HUDEP-2 (cell line): ENCODE data around the gene TBC1D30.

Experiments used
- DNase-seq, 76 experiments: peaks; one replicate each; lab custom pipeline; 2025; ENCODE audit not compliant: unreplicated experiment in 76 of 76; lab: John Stamatoyannopoulos, UW

Gene TBC1D30

DNA sequence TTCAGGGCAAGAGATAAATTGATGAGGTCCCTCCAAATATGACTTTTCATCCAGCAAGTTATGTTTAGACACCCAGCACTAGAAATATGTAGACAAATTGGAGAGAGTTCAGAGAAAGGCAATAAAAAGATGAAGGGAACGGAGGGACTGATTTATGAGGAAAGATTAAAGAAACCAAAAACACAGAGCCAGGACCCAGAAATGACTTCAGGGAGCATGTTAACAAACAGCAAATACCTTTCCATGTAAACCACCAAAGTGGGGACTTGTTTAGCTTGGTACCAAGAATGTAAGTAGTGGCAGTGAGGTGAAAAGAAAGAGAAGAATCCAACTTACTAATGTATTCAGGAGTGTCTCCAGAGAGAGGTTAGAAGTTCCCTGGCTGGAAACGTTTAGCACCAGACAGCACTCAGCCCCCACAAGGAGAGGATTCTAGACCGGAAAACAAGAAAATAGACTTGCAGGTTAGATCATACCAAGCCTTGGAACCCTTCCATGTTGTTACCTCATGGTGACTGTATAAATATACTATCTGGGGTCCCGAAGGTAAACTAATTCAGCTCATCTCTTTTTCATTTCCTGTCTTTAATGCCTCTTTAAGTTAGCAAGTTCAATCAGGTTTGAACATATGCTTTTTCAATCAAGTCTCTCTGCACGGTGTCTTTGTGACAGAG lies 79.2 kb downstream of the TBC1D30 start:
- DNase-seq = no peak

DNA sequence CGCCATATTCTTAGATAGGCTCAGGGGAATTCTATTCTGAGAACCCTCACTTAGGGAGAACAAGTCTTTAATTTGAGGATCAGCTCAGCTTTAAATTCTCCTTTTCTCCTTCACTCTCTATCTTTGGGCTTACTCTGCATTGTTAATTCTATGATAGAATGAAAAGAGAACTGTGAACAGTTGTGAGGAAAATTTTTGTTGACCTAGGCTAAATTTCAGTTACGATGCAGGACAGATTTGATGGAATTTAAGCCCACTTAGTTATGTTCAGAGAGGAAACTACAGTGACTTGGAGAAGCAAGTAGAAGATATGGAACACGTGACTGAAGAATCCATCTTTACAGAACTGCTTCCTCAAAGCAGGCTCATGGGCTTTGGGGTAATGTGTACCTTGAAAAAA lies 82.7 kb downstream of the TBC1D30 start:
- DNase-seq = no peak

DNA sequence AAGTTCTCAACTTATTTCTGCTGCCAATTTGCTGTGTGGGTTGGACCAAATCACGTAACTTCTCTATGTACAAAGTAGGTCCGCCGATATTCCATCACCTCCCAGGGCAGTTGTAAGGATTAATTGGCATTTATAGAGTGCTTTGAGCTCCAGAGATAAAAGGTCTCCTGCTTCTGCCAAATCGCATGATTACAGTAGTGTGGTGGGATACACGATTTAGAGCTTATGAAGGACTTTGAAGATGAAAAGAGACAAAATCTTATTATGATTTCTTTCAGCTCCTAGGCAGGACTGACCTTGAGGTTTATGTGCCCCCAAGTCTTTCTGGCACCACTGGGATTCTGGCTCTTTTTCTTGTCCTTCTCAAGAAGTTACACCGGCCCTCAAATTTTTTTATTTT lies 84.7 kb downstream of the TBC1D30 start:
- no peak for DNase-seq

DNA sequence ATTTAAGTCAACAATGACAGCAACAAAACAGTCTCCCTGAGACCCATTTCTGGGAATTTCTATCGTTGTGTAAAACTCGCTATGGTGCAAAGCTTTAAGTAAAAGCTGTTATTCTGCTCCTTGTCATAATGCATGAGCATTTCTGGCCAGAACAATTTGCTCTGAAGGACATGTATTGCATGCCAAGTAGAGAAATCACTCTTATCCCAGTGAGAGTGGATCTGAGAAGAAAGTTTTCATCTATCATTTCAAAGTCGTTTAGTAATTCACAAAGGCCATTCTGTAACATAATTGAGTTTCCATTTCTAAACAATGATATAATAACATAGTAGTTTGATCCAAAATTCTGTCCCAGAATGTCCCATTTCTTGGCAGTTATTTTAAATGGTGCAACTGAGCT lies 86.6 kb downstream of the TBC1D30 start:
- DNase-seq = no peak

DNA sequence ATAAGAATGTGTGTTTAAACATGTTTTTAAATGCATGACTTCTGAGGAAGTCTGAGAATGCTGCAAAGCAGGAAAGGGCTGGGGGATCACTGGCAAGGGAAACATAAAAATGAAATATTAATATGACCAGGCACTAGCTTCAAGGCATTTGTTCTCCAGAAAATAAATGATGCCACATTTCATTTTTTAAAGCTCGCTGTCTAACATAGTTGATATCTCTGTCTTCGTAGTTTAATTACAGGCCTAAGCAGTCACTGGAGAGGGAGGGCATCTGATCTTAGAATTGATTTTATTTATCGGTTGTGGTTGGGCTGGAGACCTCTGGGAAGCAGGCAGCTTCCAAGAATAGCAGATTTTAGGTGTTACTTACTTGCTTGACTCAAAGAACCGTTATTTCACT lies 87.5 kb downstream of the TBC1D30 start:
- DNase-seq = no peak

DNA sequence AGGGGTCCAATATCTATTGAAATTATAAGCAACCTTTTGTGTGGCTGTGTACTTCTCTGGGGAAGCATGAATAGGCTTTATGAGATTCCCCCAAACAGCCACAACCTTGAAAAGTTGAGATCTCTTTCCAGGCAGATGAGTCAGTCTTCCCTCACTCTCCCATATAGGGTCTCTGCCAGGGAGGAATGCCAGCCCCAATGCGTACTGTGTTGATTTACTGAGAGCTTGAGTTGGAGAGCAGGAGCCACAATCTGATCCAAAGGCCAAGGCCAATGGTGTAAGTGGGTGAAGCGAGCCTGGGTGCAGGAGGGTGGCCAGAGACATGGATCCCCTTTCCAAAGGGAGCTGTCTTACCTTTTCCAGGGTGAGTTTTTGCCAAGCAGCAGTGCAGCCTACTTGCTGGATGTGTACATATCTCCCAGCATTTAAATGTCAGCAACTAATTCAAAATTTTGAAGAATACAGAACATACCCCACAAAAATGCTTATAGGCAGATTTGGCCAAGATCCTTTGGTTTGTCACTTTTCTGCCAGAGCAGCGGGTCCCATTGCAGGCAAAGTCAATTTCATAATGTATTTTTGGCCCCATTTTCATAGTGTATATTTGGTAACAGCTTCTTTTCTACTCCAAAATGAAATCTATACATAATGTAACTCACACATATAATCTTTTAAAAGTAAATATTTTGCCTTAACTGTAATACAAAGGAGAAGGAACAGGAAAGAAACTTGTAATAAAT lies 88.2 kb downstream of the TBC1D30 start:
- DNase-seq = no peak

DNA sequence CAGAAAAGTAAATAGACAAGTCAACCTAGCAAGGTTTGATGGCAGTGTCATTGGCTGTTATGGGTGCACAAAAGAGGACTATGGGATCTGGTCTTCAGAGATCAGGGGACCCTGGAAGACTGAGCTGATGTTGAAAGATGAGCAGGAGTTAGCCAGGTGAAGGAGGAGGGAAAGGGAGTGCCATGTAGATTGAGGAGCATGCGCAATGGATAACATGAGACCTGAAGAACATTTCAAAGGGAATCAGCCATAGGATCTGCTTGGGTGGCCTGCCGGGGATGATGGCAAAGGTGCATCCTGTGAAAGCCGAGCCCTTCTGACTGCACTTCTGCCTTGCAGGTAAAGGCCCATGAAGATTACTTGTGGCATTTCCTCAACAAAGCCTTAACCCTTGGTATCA lies 90.8 kb downstream of the TBC1D30 start:
- DNase-seq = no peak

DNA sequence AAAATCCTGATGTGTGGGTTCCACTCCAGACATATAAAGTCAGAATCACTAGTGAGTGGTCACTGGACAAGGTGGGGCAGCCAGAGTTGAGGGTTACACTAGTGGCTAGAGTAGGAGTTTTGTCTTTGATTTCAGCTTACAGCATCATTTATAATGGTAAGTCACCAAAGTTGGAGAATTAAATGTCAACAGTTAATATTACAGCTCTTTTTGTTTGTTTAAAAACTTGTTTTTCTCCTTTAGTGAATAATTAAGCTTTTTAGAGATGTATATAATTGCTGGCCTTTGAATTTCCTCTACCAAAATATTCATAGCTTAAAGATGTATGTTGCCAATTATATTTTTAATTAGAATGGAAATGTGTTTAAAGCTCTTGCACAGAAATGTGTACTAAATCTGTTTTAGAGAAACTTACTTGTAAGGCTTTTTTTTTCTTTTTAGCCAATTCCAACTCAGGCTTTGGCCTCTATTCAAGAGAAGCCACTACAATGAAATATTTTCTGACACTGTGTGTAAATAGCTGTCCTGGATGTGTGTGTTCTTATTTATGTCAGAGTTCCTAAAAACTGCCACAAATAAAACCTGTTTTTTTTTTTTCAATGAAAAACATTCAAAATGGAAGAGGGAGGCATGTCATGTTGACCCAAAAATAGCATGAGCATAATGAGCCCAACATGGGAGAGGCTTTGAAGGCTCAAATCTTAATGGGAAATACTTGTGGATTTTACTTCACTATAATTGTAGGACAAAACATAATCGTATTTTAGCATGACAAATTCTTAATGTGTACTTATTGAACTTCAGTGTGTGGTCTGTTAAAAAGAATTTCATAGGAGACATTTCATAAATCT lies 92.2 kb downstream of the TBC1D30 start:
- no peak for DNase-seq

DNA sequence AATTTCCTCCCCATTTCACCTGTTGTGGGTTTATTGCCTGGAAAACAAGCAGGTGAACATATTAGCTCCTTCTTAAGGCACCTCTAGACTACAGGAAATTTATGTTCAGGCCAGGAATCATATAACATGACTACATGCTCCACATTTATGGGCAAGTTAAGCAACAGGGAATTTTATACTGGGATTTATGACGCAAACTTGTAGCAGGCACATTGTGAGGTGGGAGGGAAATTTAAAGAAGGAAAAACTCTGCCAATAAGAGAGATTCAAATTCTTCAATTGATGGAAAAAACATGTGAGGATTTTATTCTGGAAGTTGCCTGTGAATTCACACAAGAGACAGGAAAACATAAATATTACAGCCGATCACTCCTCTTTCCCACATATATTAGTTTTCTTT lies 93.9 kb downstream of the TBC1D30 start:
- DNase-seq = no peak

DNA sequence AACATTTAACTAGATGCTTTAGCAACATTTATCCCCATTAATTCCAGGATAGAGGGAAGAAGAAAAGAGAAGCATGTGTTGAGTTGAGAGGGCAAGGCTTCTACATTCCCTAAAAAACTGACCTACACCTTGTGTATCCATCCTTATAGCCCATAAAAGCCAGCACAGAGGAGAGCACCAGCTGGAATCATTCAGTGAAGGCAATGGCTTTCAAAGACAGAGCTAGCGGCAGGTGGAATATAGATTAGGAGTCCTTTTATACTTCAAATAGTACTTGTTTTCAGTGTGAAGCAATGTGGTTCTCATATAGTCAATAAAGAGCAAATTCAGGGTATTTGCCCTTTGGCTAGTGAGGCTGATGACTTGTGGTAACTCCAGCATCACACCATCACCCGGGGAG lies 94.4 kb downstream of the TBC1D30 start:
- DNase-seq = no peak

DNA sequence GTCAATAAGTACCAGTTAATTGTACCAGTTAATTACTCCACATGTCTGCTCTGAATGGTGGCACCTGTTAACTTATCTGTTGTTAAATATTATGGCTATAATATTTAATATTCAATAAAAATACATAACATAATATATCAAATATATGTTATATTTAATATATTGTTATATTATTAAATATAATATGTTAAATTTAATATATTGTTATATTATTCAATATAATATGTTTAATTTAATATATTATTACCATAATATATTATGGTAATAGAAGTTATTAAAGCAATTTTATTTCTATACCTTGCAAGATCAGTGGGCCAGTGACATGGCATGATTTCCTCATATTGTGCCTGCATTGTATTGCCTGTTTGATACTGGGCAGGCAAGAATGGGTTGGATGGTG lies 98.4 kb downstream of the TBC1D30 start:
- no peak for DNase-seq

DNA sequence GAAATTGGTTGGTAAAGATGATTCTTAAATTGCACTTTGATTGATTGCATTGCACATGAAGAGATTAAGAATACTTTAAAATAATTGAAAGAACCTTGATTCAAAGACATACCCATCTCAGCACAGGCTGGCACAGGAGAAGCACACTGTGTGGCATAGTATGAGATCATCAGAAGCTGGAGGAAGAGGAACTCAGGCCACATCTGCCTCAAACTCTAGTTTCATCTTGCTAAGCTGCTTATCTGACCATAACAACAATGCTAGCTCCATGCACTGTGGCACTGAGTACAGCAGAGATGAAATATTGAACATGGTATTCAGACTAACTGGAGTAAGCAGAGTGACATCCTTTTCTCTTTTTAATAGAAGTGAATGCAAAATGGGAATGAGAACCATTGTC lies 99.1 kb downstream of the TBC1D30 start:
- no peak for DNase-seq
